Esophagus muscularis mucosa (tissue), 4 donors: ENCODE results near the gene SRSF4. TPM values are rescaled to one million over a fixed set of nuclear protein-coding genes. Genes with fewer than 3 reads are reported as not detected.

Experiments
- DNase-seq: peaks from one replicate; pipeline ENCODE4 v3.0.0-alpha.2; 2017; ENCODE audit errors: extremely low spot score
- H3K27ac ChIP-seq, 4 donors: fragments of 200-600 bp; sonication (generic); replicated peaks in 1 of 4; 1 replicate in 3 of 4; 2 replicates in 1 of 4; pipeline ENCODE4 v1.5.1; 2016 to 2019; ENCODE audit warnings: mild to moderate bottlenecking in 1 of 4
- H3K27me3 ChIP-seq, 4 donors: fragments of 200-600 bp; sonication (generic); one replicate each; pipeline versions ENCODE4 v1.5.1 to v1.6.0; 2016 to 2019
- H3K36me3 ChIP-seq, 4 donors: fragments of 200-600 bp; sonication (generic); one replicate each; pipeline ENCODE4 v1.5.1; 2016 to 2019
- H3K4me1 ChIP-seq, 4 donors: fragments of 200-600 bp; sonication (generic); one replicate each; pipeline ENCODE4 v1.5.1; 2016 to 2019
- H3K4me3 ChIP-seq, 4 donors: fragments of 200-600 bp; sonication (generic); 1 replicate in 2 of 4; 2 replicates in 2 of 4; pipeline ENCODE4 v1.5.1; 2016 to 2019; ENCODE audit warnings: mild to moderate bottlenecking in 4 of 4, moderate library complexity in 1 of 4
- H3K9me3 ChIP-seq, 4 donors: fragments of 200-600 bp; sonication (generic); 1 replicate in 3 of 4; 2 replicates in 1 of 4; pipeline ENCODE4 v1.5.1; 2016 to 2019
- CTCF ChIP-seq, 3 experiments: fragments of 200-600 bp in 2 of 3; fragments of 450-650 bp in 1 of 3; sonication (generic) in 2 of 3; IDR thresholded peaks; one replicate each; pipeline ENCODE4 v1.5.1; 2017 to 2019; ENCODE audit warnings: antibody characterized with exemption in 3 of 3, mild to moderate bottlenecking in 2 of 3, moderate library complexity in 1 of 3
- EP300 ChIP-seq: sonication (generic); formaldehyde crosslinking; IDR thresholded peaks from one replicate; pipeline ENCODE4 v1.6.1; 2017; ENCODE audit warnings: antibody characterized with exemption
- POLR2A ChIP-seq: fragments of 450-650 bp; IDR thresholded peaks from one replicate; pipeline ENCODE4 v1.6.1; 2017; ENCODE audit warnings: antibody characterized with exemption, moderate library complexity, mild to moderate bottlenecking, low read depth
- POLR2AphosphoS5 ChIP-seq, 2 donors: sonication (generic); formaldehyde crosslinking; IDR thresholded peaks; one replicate each; pipeline ENCODE4 v1.6.1; 2017; ENCODE audit warnings: antibody characterized with exemption in 2 of 2
- WGBS: methylation state at CpG from one replicate; pipeline ENCODE4 v1.1.5; 2018; 5-methylcytosine and 5-hydroxymethylcytosine counted together
- intact Hi-C: fragments of 100-400 bp; cut with DNase I; formaldehyde crosslinking; loops from one replicate; pipeline ENCODE4 v1.15.1; 2023
- total RNA-seq, 4 donors: library from RNA; depleted of rRNA; stranded (reverse); fragments of >200 nt; gene quantifications; one replicate each; pipeline versions ENCODE4 v1.1.0 to v1.2.1, GENCODE V29; 2016

SRSF4 gene
- total RNA-seq, 4 donors from 2014 or later = 90.3 to 113 (median 98.3) TPM

- intact Hi-C loops = no loop called here
- H3K27me3 ChIP-seq = no peaks in the 10 kb centered on the region
- 86% methylated on average over 3 of the region's 3 CpGs for WGBS
- H3K4me1 ChIP-seq = no peaks in the 10 kb centered on the region
- no peak overlapping the region for H3K4me3 ChIP-seq
- DNase-seq = no peak
- TF ChIP-seq POLR2AphosphoS5 (IDR thresholded peaks at IDR 0.05) (no peak), CTCF (IDR thresholded peaks at IDR 0.05) (no peak), POLR2A (no peak), EP300 (no peak)
- H3K27ac ChIP-seq = no peak overlapping the region
- H3K9me3 ChIP-seq = no peaks in the 10 kb centered on the region
- H3K36me3 ChIP-seq = peaks cover 2 to 76% (median 36%) of the 10 kb centered on the region in 4 donors
Measured at GRCh38 chr1:29221296-29221695, 39.6 kb upstream of the SRSF4 start.

- intact Hi-C loops = no loop called here
- no peaks in the 10 kb centered on the region for H3K9me3 ChIP-seq
- no peak overlapping the region for H3K4me3 ChIP-seq
- 85% methylated on average over 2 of the region's 2 CpGs for WGBS
- H3K4me1 ChIP-seq = no peaks in the 10 kb centered on the region
- H3K36me3 ChIP-seq = peaks cover 18 to 82% (median 53%) of the 10 kb centered on the region in 4 donors
- H3K27ac ChIP-seq = no peak overlapping the region
- H3K27me3 ChIP-seq = no peaks in the 10 kb centered on the region
- no peak for TF ChIP-seq CTCF (IDR thresholded peaks at IDR 0.05)
- no peak for TF ChIP-seq EP300
- TF ChIP-seq POLR2A = no peak
- TF ChIP-seq POLR2AphosphoS5 (IDR thresholded peaks at IDR 0.05) = no peak
- no peak for DNase-seq
Measured at GRCh38 chr1:29218223-29218622, 36.5 kb upstream of the SRSF4 start.

GRCh38 chr1:29217633-29218032 is 35.9 kb upstream of the SRSF4 start:
- Histone ChIP-seq H3K4me1 (no peaks in the 10 kb centered on the region), H3K36me3 (peaks cover 18 to 82% (median 56%) of the 10 kb centered on the region in 4 donors), H3K9me3 (no peaks in the 10 kb centered on the region), H3K4me3 (no peak overlapping the region), H3K27me3 (no peaks in the 10 kb centered on the region), H3K27ac (no peak overlapping the region)
- DNase-seq = no peak
- 82% methylated on average over 2 of the region's 2 CpGs for WGBS
- no peak for TF ChIP-seq POLR2A
- TF ChIP-seq CTCF (IDR thresholded peaks at IDR 0.05) = no peak
- intact Hi-C loops = no loop called here

- intact Hi-C loops = no loop called here
- no peaks in the 10 kb centered on the region for H3K4me1 ChIP-seq
- no peak overlapping the region for H3K27ac ChIP-seq
- TF ChIP-seq EP300 (no peak), POLR2AphosphoS5 (IDR thresholded peaks at IDR 0.05) (no peak), POLR2A (no peak), CTCF (IDR thresholded peaks at IDR 0.05) (no peak)
- peaks cover 18 to 87% (median 60%) of the 10 kb centered on the region in 4 donors for H3K36me3 ChIP-seq
- H3K27me3 ChIP-seq = no peaks in the 10 kb centered on the region
- no peak for DNase-seq
- no peak overlapping the region for H3K4me3 ChIP-seq
- H3K9me3 ChIP-seq = no peaks in the 10 kb centered on the region
- 95% methylated on average over 5 of the region's 5 CpGs for WGBS
Measured at GRCh38 chr1:29213055-29213454, 31.4 kb upstream of the SRSF4 start.
